Astrocyte of the cerebellum (primary cell): ENCODE measurements around the gene DAB2IP.

Experiments used
- DNase-seq: peaks from one replicate; pipeline ENCODE4 v3.0.0-alpha.2; 2011; ENCODE audit warnings: low read depth
- H3K4me3 ChIP-seq: 2 replicates; pipeline ENCODE4 v1.5.1; 2011; ENCODE audit warnings: mild to moderate bottlenecking, low read depth, low read length, moderate library complexity
- in situ Hi-C: cut with HindIII; loops from 2 replicates; pipeline ENCODE4 v1.10.0; 2017; ENCODE audit warnings: low sequenced_read_pairs
- TF ChIP-seq, protein P1 (sequence below): IDR thresholded peaks from 2 replicates; pipeline ENCODE4 v1.5.1; 2012; ENCODE audit warnings: low read length, low read depth, moderate library complexity, mild to moderate bottlenecking; ENCODE audit errors: missing control alignments

The DAB2IP gene

DNA sequence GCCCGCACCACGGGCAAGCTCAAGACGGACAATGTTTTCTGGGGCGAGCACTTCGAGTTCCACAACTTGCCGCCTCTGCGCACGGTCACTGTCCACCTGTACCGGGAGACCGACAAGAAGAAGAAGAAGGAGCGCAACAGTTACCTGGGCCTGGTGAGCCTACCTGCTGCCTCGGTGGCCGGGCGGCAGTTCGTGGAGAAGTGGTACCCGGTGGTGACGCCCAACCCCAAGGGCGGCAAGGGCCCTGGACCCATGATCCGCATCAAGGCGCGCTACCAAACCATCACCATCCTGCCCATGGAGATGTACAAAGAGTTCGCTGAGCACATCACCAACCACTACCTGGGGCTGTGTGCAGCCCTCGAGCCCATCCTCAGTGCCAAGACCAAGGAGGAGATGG lies 108.6 kb downstream of the DAB2IP start:
- in situ Hi-C loops, result no loop called here
- no peak for DNase-seq
- TF ChIP-seq, protein P1, sequence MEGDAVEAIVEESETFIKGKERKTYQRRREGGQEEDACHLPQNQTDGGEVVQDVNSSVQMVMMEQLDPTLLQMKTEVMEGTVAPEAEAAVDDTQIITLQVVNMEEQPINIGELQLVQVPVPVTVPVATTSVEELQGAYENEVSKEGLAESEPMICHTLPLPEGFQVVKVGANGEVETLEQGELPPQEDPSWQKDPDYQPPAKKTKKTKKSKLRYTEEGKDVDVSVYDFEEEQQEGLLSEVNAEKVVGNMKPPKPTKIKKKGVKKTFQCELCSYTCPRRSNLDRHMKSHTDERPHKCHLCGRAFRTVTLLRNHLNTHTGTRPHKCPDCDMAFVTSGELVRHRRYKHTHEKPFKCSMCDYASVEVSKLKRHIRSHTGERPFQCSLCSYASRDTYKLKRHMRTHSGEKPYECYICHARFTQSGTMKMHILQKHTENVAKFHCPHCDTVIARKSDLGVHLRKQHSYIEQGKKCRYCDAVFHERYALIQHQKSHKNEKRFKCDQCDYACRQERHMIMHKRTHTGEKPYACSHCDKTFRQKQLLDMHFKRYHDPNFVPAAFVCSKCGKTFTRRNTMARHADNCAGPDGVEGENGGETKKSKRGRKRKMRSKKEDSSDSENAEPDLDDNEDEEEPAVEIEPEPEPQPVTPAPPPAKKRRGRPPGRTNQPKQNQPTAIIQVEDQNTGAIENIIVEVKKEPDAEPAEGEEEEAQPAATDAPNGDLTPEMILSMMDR, result no peak
- no peak overlapping the region for H3K4me3 ChIP-seq

DNA sequence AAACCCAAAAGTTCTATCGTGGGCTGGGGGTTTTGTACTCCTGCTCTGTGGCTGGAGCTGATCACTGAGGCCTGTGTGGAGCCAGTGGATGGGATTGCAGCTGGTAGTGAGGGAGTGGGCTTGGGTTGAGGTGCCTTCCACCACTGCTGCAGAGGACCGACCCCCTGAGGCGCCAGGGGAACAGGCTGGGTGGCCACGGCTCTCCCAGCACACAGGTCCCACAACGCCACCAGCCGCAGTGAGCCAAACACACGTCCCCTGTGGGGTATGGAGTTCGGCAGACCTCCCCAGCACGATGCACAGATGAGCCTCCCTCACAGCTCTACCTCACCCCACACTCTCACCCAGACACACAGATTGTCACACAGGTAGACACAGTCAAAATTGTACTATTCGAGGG lies 109.1 kb downstream of the DAB2IP start:
- TF ChIP-seq, protein P1, result no peak
- in situ Hi-C loops, result no loop called here
- no peak for DNase-seq
- H3K4me3 ChIP-seq, result no peak overlapping the region

DNA sequence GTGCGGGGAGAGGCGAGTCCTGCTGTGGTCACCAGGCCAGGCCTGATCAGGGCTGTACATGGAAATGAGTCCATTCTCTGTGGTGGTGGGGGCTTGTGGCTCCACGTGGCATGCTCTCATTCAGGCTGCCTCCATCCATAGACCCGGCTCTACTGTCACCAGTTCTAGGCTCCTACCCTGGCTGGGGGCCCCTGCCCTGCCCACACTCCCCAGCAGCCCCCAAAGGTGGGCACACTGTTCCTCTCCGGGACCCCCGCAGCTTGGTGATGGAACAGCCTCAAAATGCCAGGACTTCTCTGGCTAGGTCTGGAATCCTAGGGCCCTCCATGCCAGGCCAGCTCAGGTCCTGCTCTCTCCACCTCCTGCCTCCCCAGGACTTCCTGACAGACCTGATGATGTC lies 111.7 kb downstream of the DAB2IP start:
- in situ Hi-C loops, result no loop called here
- no peak for DNase-seq
- H3K4me3 ChIP-seq, result no peak overlapping the region
- TF ChIP-seq, protein P1, result no peak

DNA sequence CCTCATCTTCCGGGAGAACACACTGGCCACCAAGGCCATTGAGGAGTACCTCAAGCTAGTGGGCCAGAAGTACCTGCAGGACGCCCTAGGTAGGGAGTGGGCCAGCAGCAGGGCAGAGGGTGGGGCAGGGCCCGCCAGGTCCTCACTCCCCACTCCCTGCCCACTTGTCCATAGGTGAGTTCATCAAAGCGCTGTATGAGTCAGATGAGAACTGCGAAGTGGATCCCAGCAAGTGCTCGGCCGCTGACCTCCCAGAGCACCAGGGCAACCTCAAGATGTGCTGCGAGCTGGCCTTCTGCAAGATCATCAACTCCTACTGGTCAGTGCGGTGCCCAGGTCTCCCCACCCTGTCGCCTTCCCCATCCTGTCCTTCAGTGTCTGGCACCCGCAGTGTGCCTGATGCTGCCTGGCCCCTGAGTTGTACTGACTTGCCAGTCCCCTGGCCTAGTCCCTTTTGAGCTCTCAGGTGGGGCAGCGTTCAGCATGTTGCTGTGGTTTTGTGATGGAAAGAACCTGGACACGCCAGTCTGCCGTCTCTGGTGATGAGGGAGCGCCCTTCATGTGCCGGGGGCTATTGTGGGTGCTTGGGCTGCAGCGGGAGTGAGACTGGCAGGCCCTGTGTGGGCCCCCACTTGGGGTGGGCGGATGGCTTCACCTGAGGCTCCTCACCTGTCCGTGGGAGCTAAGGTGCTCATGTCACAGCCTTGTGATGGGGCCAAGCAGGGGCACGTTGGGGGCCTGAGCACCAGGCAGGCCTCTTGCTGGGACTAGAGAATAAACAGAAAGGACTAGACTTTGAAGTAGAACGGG lies 112.3 kb downstream of the DAB2IP start:
- TF ChIP-seq, protein P1, result no peak
- in situ Hi-C loops, result no loop called here
- no peak overlapping the region for H3K4me3 ChIP-seq
- no peak for DNase-seq

DNA sequence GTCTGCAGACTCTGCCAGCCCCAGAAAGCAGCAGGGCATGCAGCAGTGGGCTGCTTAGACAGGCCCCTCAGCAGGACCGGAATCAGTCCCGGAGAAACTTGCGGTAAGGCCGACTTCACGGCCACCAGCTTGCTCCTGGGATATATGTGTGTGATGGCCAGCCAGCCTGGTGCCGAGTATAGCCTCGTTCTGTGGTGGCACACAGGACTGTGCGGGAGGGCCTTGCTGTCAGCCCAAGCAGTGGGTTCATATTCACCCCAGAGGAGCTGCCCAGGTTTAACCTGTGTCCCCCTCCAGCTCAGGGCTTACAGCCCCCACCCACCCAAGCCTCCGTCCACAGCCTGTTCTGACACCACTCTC lies 112.9 kb downstream of the DAB2IP start:
- no peak overlapping the region for H3K4me3 ChIP-seq
- in situ Hi-C loops, result no loop called here
- TF ChIP-seq, protein P1, result no peak
- DNase-seq, result no peak

DNA sequence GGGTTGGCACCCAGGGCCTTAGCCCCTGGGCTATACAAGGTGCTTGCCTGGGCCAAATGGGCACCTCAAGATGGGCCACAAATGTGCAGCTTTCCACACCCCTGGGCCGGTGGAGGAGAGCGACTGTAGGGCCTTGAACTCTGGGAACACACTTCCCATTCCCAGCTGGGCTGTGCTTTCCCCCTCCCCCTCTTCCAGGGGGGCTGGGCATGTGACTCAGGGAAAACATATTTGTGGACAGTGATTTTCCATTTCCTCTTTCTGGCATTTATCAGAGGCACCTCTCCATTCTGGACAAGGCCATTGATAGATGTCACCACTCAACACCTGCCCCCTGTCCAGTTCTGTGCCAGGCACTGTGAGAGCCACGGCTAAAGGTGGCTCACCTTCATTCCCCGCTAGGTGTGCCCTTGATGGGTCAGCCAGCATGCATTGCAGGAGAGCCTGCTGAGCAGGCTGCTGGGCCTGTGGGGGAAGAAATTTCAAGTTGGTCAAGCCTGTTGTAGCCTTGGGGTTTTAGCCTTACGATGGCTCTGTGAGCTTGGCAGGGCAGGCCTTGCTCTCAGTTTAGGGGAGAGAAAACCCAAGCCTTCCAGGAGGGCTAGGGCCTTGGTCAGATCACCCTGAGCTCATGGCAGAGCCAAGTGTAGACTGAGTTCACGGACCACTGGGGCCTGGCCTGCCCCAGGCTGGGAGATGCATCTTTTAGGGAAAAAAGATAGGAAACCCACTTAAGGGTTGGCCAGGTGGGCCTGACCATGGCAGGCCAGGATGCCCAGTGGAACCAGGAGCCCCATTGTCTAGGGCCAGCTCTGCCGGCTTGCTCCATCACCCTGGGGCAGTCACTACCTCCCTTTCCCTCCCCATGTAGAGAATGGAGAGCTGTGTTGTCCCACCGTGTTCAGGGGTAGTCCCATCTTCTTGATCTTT lies 113.9 kb downstream of the DAB2IP start:
- in situ Hi-C loops, result no loop called here
- DNase-seq, result no peak
- H3K4me3 ChIP-seq, result no peak overlapping the region
- TF ChIP-seq, protein P1, result no peak
